ENCODE results near the gene RSPRY1.

DNA sequence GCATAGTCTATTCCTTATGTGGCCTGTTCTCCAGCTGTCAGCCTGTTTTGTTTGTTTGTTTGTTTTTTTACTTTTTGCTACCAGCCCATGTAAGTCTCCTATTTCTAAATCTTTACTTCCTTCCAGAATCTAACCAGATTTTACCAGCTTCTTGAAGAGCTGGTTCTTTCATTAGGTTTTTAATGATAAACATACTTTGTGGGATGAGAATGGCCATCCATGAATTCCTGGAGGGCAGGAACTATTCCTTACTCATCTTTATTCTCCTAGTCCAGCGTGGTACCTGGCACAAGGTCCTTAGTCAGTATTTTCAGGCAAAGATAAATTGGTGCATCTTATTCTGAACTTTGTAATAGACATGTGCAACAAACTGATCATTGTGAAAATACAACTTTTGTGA, 17.3 kb downstream of the RSPRY1 start:
- TF ChIP-seq CTCF (IDR thresholded peaks at IDR 0.05) (no peak), ZFX (IDR thresholded peaks at IDR 0.05; ENCODE audit: borderline replicate concordance) (no peak)
